Activated T-helper 17 cell treated with anti-CD3 and anti-CD28 coated beads, Interleukin-2, amount 50 U/mL, for 72 hours (primary cell): ENCODE measurements around the gene CYTL1. TPM values are rescaled to one million over a fixed set of nuclear protein-coding genes. Genes with fewer than 3 reads are reported as not detected.

Experiments used
- ATAC-seq: fragments of 150-1000 bp; cut with Tn5 transposase; replicated peaks from 2 replicates; pipeline ENCODE4 v1.10.0; 2021; ENCODE audit warnings: mild to moderate bottlenecking, moderate library complexity
- H3K27ac Mint-ChIP-seq: one replicate; pipeline ENCODE4 v1.8.0; 2022; ENCODE audit warnings: mixed read lengths
- H3K27me3 Mint-ChIP-seq: one replicate; pipeline ENCODE4 v1.8.0; 2022; ENCODE audit warnings: mixed read lengths
- H3K36me3 Mint-ChIP-seq: one replicate; pipeline ENCODE4 v1.8.0; 2022; ENCODE audit warnings: low read depth, mild to moderate bottlenecking, mixed read lengths
- H3K4me1 Mint-ChIP-seq: one replicate; pipeline ENCODE4 v1.8.0; 2022; ENCODE audit warnings: mixed read lengths
- H3K4me3 Mint-ChIP-seq: one replicate; pipeline ENCODE4 v1.8.0; 2022; ENCODE audit warnings: mild to moderate bottlenecking, mixed read lengths
- H3K9me3 Mint-ChIP-seq: one replicate; pipeline ENCODE4 v1.8.0; 2022; ENCODE audit warnings: mixed read lengths
- total RNA-seq, 2 donors: library from RNA; stranded (reverse); gene quantifications; one replicate each; pipeline ENCODE4 v1.2.3, GENCODE V29; 2022

CYTL1 gene
- total RNA-seq, 2 donors from 2014 or later: not detected

- Mint-ChIP-seq H3K27me3 (peaks cover 14% of the 10 kb centered on the region), H3K4me1 (no peaks in the 10 kb centered on the region), H3K36me3 (no peaks in the 10 kb centered on the region), H3K9me3 (peaks cover 6% of the 10 kb centered on the region), H3K4me3 (no peak overlapping the region), H3K27ac (no peak overlapping the region)
- no peak for ATAC-seq
Measured at GRCh38 chr4:4981827-4982226, 37.4 kb downstream of the CYTL1 start.

GRCh38 chr4:4981427-4981826, 37.8 kb downstream of the CYTL1 start:
- no peak for ATAC-seq

GRCh38 chr4:4980621-4981230, 38.5 kb downstream of the CYTL1 start:
- no peak for ATAC-seq
- H3K4me1 Mint-ChIP-seq: no peaks in the 10 kb centered on the region
- H3K36me3 Mint-ChIP-seq: no peaks in the 10 kb centered on the region
- peaks cover 6% of the 10 kb centered on the region for H3K9me3 Mint-ChIP-seq
- peaks cover 11% of the 10 kb centered on the region for H3K27me3 Mint-ChIP-seq
- H3K27ac Mint-ChIP-seq: no peak overlapping the region
- no peak overlapping the region for H3K4me3 Mint-ChIP-seq

More at GRCh38 chr4:4981427-4981826, 37.8 kb downstream of the CYTL1 start:
- peaks cover 6% of the 10 kb centered on the region for H3K9me3 Mint-ChIP-seq
- peaks cover 11% of the 10 kb centered on the region for H3K27me3 Mint-ChIP-seq
- H3K27ac Mint-ChIP-seq: no peak overlapping the region
- H3K4me3 Mint-ChIP-seq: no peak overlapping the region
- no peaks in the 10 kb centered on the region for H3K4me1 Mint-ChIP-seq
- H3K36me3 Mint-ChIP-seq: no peaks in the 10 kb centered on the region

GRCh38 chr4:4979971-4980370, 39.3 kb downstream of the CYTL1 start:
- H3K4me3 Mint-ChIP-seq: no peak overlapping the region
- no peak for ATAC-seq
- no peaks in the 10 kb centered on the region for H3K36me3 Mint-ChIP-seq
- H3K9me3 Mint-ChIP-seq: peaks cover 12% of the 10 kb centered on the region
- no peak overlapping the region for H3K27ac Mint-ChIP-seq
- no peaks in the 10 kb centered on the region for H3K4me1 Mint-ChIP-seq
- peaks cover 11% of the 10 kb centered on the region for H3K27me3 Mint-ChIP-seq

- ATAC-seq: no peak
- Mint-ChIP-seq H3K27me3 (peaks cover 17% of the 10 kb centered on the region), H3K9me3 (peaks cover 13% of the 10 kb centered on the region), H3K36me3 (no peaks in the 10 kb centered on the region), H3K27ac (no peak overlapping the region), H3K4me1 (no peaks in the 10 kb centered on the region), H3K4me3 (no peak overlapping the region)
Measured at GRCh38 chr4:4974727-4975126, 44.5 kb downstream of the CYTL1 start.

GRCh38 chr4:4971796-4972195, 47.5 kb downstream of the CYTL1 start:
- Mint-ChIP-seq H3K4me3 (no peak overlapping the region), H3K4me1 (no peaks in the 10 kb centered on the region), H3K36me3 (no peaks in the 10 kb centered on the region), H3K9me3 (peaks cover 6% of the 10 kb centered on the region), H3K27ac (no peak overlapping the region), H3K27me3 (peaks cover 9% of the 10 kb centered on the region)
- ATAC-seq: no peak

GRCh38 chr4:4969298-4969697, 50.0 kb downstream of the CYTL1 start:
- peaks cover 5% of the 10 kb centered on the region for H3K9me3 Mint-ChIP-seq
- no peak overlapping the region for H3K4me3 Mint-ChIP-seq
- no peaks in the 10 kb centered on the region for H3K36me3 Mint-ChIP-seq
- no peak for ATAC-seq
- peaks cover 13% of the 10 kb centered on the region for H3K27me3 Mint-ChIP-seq
- H3K27ac Mint-ChIP-seq: no peak overlapping the region
- H3K4me1 Mint-ChIP-seq: no peaks in the 10 kb centered on the region

GRCh38 chr4:4968161-4968725, 51.0 kb downstream of the CYTL1 start:
- Mint-ChIP-seq H3K27me3 (peaks cover 9% of the 10 kb centered on the region), H3K36me3 (no peaks in the 10 kb centered on the region), H3K27ac (no peak overlapping the region), H3K4me1 (no peaks in the 10 kb centered on the region), H3K9me3 (peaks cover 10% of the 10 kb centered on the region), H3K4me3 (no peak overlapping the region)
- no peak for ATAC-seq

Other genes starting within 250 kb of the CYTL1 start
- gene MSX1, start 159.8 kb downstream of the CYTL1 start, total RNA-seq: not detected
- gene STK32B, start 32.0 kb upstream of the CYTL1 start, total RNA-seq: not detected